Lung (tissue), 12 donors: ENCODE results near the gene GRIPAP1. TPM values are rescaled to one million over a fixed set of nuclear protein-coding genes. Genes with fewer than 3 reads are reported as not detected.

Source experiments
- ATAC-seq: fragments of 200-7000 bp; cut with Tn5 transposase; one replicate; pipeline ENCODE4 v1.9.1; 2020; ENCODE audit warnings: moderate number of reproducible peaks; ENCODE audit not compliant: insufficient read depth, low FRiP score
- DNase-seq, 3 donors: peaks; one replicate each; pipeline ENCODE4 v3.0.0-alpha.2; 2013 to 2017
- H3K27ac ChIP-seq, 2 donors: one replicate each; pipeline ENCODE4 v1.5.1; 2013; ENCODE audit warnings: mild to moderate bottlenecking in 2 of 2, moderate library complexity in 2 of 2, control low read depth in 1 of 2, inconsistent platforms in 1 of 2, low read depth in 1 of 2, low read length in 1 of 2
- H3K27me3 ChIP-seq, 3 donors: one replicate each; pipeline ENCODE4 v1.5.1; 2013; ENCODE audit warnings: low read length in 2 of 3; ENCODE audit not compliant: control insufficient read depth in 3 of 3, insufficient read depth in 3 of 3
- H3K36me3 ChIP-seq, 4 donors: one replicate each; pipeline ENCODE4 v1.5.1; 2013; ENCODE audit warnings: low read length in 4 of 4, mild to moderate bottlenecking in 1 of 4, moderate library complexity in 1 of 4; ENCODE audit not compliant: control insufficient read depth in 4 of 4, insufficient read depth in 4 of 4
- H3K4me1 ChIP-seq, 5 donors: one replicate each; pipeline ENCODE4 v1.5.1; 2013; ENCODE audit warnings: low read length in 5 of 5, mild to moderate bottlenecking in 2 of 5, moderate library complexity in 1 of 5; ENCODE audit not compliant: control insufficient read depth in 5 of 5, insufficient read depth in 5 of 5
- H3K4me3 ChIP-seq: one replicate; pipeline ENCODE4 v1.5.1; 2013; ENCODE audit warnings: mild to moderate bottlenecking, control low read depth, moderate library complexity
- H3K9ac ChIP-seq, 2 donors: one replicate each; pipeline ENCODE4 v1.5.1; 2013; ENCODE audit warnings: low read length in 2 of 2, control low read depth in 1 of 2; ENCODE audit not compliant: insufficient read depth in 1 of 2
- H3K9me3 ChIP-seq, 4 donors: one replicate each; pipeline ENCODE4 v1.5.1; 2013; ENCODE audit warnings: low read length in 3 of 4, mild to moderate bottlenecking in 1 of 4, moderate library complexity in 1 of 4; ENCODE audit not compliant: control insufficient read depth in 4 of 4, insufficient read depth in 3 of 4
- WGBS, 2 donors: extraction: QIAGEN DNeasy Blood & Tissue Kit; methylation state at CpG; one replicate each; pipeline ENCODE4 v1.1.7; 2013; 5-methylcytosine and 5-hydroxymethylcytosine counted together
- polyA plus RNA-seq, 2 donors: library from polyadenylated mRNA; stranded (reverse); fragments of 200-250 nt; gene quantifications; one replicate each; pipeline ENCODE4 v1.2.1, GENCODE V29; 2013
- total RNA-seq, 2 donors: library from RNA; depleted of rRNA in 1 of 2; stranded (reverse); fragments of >200 nt in 1 of 2; gene quantifications; one replicate each; pipeline ENCODE4 v1.2.1, GENCODE V29; 2014 to 2021
- TF ChIP-seq, protein P1 (sequence below): IDR thresholded peaks from 2 replicates; pipeline ENCODE4 v1.5.1; 2012; ENCODE audit warnings: mild to moderate bottlenecking; ENCODE audit errors: control extremely low read depth, extremely low read depth
- donor health status: control.
- donor health status: control.
- donor health status: Bipolar disorder and iron deficiency.
- donor health status: healthy.
- donor health status: DM: yes; HTN: yes; CAD: no.

The GRIPAP1 gene
- total and polyA plus RNA-seq, 4 donors = 29.2 to 48.9 (median 34.2) TPM

DNA sequence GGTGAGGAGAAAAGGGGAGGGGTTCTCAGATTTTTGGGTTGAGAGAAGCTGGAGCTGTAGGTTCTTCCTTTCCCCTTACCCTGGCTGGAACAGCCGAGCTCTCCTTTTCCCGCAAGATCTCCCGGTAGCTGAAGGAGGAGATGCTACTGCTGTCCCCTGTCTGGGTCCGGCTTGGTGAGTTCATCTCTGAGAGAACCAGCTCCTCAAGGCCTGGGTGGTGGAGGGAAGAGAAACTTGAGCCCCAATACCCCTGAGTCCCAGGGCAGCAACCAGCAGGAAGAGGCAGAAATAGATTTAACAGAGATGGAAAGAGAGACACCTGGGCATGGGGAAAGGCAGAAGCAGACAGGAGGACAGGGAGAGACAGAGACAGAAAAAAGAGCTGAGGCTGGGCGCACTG lies 23.8 kb downstream of the GRIPAP1 start:
- H3K9me3 ChIP-seq = peaks cover 0 to 3% (median under 1%) of the 10 kb centered on the region in 4 donors
- no peak for ATAC-seq
- no peak overlapping the region for H3K4me3 ChIP-seq
- no peak overlapping the region for H3K27ac ChIP-seq
- no peaks in the 10 kb centered on the region for H3K4me1 ChIP-seq
- H3K9ac ChIP-seq = no peak overlapping the region
- no peak for DNase-seq
- H3K27me3 ChIP-seq = no peaks in the 10 kb centered on the region
- 90 to 100% methylated on average over 3 to 5 of the region's 5 CpGs for WGBS, 2 donors
- TF ChIP-seq, protein P1, sequence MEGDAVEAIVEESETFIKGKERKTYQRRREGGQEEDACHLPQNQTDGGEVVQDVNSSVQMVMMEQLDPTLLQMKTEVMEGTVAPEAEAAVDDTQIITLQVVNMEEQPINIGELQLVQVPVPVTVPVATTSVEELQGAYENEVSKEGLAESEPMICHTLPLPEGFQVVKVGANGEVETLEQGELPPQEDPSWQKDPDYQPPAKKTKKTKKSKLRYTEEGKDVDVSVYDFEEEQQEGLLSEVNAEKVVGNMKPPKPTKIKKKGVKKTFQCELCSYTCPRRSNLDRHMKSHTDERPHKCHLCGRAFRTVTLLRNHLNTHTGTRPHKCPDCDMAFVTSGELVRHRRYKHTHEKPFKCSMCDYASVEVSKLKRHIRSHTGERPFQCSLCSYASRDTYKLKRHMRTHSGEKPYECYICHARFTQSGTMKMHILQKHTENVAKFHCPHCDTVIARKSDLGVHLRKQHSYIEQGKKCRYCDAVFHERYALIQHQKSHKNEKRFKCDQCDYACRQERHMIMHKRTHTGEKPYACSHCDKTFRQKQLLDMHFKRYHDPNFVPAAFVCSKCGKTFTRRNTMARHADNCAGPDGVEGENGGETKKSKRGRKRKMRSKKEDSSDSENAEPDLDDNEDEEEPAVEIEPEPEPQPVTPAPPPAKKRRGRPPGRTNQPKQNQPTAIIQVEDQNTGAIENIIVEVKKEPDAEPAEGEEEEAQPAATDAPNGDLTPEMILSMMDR = no peak
- peaks cover 6 to 31% (median 12%) of the 10 kb centered on the region in 4 donors for H3K36me3 ChIP-seq

DNA sequence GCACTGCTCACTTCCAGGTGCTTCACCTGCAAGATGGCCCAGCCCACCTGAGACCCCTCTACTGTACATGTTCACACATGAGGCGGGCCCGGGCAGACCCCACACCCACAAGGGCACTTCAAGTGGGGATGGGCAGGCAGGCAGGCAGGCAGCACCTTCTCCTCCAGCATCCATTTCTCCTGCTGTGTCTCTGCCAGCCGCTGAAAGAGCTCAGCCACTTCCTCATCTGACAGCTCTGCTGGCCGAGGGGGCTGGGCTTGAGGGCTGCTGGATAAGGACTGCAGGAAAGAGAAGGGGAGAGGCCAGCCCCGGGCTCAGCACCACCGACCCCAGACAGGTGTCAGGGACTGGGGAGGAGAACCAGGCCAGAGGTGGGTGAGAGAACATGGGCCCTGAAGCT lies 26.0 kb downstream of the GRIPAP1 start:
- peaks cover 2 to 18% (median 9%) of the 10 kb centered on the region in 4 donors for H3K36me3 ChIP-seq
- no peak for DNase-seq

DNA sequence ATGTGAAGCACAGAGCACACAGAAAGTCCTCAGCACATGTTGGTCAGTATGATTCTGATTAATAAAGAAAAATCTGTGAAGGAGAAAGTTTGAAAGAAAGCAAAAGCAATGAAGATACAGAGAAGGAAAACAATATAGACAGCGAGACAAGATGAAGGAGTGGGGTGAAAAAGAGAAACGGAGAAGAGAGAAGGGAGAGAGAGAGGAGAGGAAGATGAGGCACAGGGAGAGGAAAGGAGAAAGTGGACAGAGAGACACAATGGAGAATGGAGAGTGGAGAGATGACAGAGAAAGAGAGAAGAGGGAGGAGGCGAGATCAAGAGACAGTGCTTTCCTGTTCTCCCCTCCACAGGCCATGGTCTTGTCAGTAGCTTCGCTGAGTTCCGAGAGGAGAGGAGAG lies 26.5 kb downstream of the GRIPAP1 start:
- H3K9me3 ChIP-seq = peaks cover 0 to 3% (median 0%) of the 10 kb centered on the region in 4 donors
- no peak overlapping the region for H3K4me3 ChIP-seq
- TF ChIP-seq, protein P1 = no peak
- H3K4me1 ChIP-seq = peaks cover 0 to 9% (median 0%) of the 10 kb centered on the region in 5 donors
- peaks cover 2 to 15% (median 8%) of the 10 kb centered on the region in 4 donors for H3K36me3 ChIP-seq
- WGBS, 2 donors = 85 to 100% methylated on average over 3 to 5 of the region's 5 CpGs
- H3K9ac ChIP-seq = no peak overlapping the region
- DNase-seq = no peak
- no peak overlapping the region for H3K27ac ChIP-seq
- H3K27me3 ChIP-seq = no peaks in the 10 kb centered on the region
- ATAC-seq = no peak

More for the DNA sequence above, 26.0 kb downstream of the GRIPAP1 start:
- H3K9me3 ChIP-seq = peaks cover 0 to 3% (median under 1%) of the 10 kb centered on the region in 4 donors
- no peak overlapping the region for H3K4me3 ChIP-seq
- H3K9ac ChIP-seq = no peak overlapping the region
- no peak for ATAC-seq
- peaks cover 0 to 9% (median 0%) of the 10 kb centered on the region in 5 donors for H3K4me1 ChIP-seq
- TF ChIP-seq, protein P1 = no peak
- H3K27ac ChIP-seq = no peak overlapping the region
- no peaks in the 10 kb centered on the region for H3K27me3 ChIP-seq
- WGBS, 2 donors = 39 to 62% methylated on average over 4 to 6 of the region's 6 CpGs

DNA sequence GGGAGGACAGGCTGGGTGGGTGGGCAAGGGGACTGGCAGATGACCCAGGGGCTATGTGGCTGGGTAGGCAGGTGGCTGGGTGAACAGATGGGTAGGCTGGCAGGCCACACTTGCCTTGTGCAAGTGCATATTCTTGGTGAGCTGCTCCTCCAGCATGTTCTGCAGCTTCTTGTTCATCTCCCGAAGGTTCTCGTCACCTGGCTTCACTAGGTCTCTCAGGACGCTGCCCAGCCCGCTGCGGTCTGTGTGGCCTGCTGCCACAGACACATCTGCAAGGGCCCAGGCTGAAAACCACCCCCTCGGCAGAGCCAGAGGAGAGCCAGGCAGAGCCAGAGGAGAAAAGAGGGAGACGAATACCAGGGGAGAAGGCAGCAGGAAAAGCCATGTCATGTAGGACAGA lies 27.0 kb downstream of the GRIPAP1 start:
- WGBS, 2 donors = 84 to 95% methylated on average over 6 to 7 of the region's 7 CpGs

More for the DNA sequence above, 27.0 kb downstream of the GRIPAP1 start:
- Histone ChIP-seq H3K36me3 (peaks cover 2 to 15% (median 8%) of the 10 kb centered on the region in 4 donors), H3K27ac (no peak overlapping the region), H3K4me1 (peaks cover 0 to 9% (median 0%) of the 10 kb centered on the region in 5 donors), H3K9ac (no peak overlapping the region), H3K9me3 (peaks cover 0 to 3% (median 0%) of the 10 kb centered on the region in 4 donors), H3K4me3 (no peak overlapping the region), H3K27me3 (no peaks in the 10 kb centered on the region)
- TF ChIP-seq, protein P1 = no peak
- no peak for DNase-seq
- ATAC-seq = no peak
